ENCODE data around the gene PLA2G4B. TPM values are rescaled to one million over a fixed set of nuclear protein-coding genes. Genes with fewer than 3 reads are reported as not detected.
A peak's percentile ranks its signal among the peaks of the same experiment; 100 is the strongest.

The PLA2G4B gene
- total RNA-seq, 1 donor from 2014 or later: 17.7 TPM

DNA sequence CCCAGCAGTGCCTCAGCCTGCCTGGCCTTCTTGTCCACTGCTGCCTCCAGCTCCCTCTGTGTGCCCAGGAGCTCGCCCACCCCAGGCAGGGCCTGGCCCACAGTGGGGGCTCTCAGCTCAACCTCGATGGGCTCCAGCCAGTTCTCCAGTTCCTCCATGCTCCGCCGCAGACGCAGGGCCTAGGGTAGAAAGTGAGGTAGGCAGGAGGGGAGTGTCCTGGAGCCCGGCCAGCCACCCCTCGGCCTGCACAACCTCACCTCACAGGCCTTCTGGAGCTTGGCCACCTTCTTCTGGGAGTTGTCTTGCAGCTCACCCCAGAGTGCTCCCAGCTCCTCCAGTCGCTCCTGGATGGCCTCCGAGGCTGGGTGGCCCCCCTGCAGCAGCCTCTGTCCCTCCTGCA, 18.7 kb downstream of the PLA2G4B start:
- Mint-ChIP-seq H3K4me1 (ENCODE audit: unreplicated experiment) (peaks cover 4% of the 10 kb centered on the region), H3K27ac (no peak overlapping the region), H3K36me3 (no peaks in the 10 kb centered on the region), H3K9me3 (no peaks in the 10 kb centered on the region), H3K4me3 (no peak overlapping the region), H3K27me3 (no peaks in the 10 kb centered on the region)
- no peak for TF ChIP-seq CTCF (conservative IDR thresholded peaks at IDR 0.05)
- no peak for DNase-seq (ENCODE audit: extremely low spot score, unreplicated experiment)

GRCh38 chr15:41858756-41859155, 20.1 kb downstream of the PLA2G4B start:
- Mint-ChIP-seq H3K27me3 (no peaks in the 10 kb centered on the region), H3K4me3 (no peak overlapping the region), H3K4me1 (ENCODE audit: unreplicated experiment) (peaks cover 9% of the 10 kb centered on the region), H3K36me3 (no peaks in the 10 kb centered on the region), H3K27ac (peak overlapping the region; percentile 21), H3K9me3 (no peaks in the 10 kb centered on the region)
- TF ChIP-seq CTCF (conservative IDR thresholded peaks at IDR 0.05): no peak
- DNase-seq (ENCODE audit: extremely low spot score, unreplicated experiment): no peak

DNA sequence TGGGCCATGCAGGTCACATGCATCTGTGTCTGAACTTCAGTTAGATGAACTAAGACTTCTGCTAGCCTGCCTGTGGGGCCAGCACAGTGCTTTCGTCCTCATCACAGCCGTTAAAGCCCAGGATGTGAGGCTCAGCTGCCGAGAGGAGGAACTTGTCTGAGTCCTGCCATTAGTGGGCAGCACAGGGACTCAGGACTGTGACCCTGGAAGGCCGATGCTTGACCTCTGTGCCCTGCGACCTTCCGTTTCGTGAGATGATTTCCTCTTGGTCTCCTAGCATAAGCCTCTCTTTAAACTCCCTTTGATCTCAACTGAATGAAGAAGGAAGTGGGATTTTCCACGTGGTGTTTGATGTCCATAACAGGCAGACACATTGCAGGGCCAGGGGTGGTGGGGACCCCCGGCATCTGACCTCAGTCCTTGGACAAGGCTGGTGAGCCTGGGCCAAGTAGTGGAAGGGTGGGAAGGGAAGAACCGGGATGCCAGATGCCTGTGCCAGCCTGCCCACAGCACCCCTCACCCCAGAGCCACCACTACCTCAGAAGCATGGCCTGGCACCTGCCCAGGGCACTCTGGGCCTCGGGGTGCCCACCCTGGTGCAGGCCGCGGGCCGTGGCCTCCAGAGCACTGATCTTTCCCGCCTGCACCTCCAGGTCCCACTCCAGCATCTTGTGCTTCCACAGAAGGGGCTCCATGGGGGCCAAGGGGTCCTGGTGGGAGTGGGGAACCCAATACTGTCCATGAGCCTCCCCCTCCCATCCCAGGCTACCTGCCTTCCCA, 21.6 kb downstream of the PLA2G4B start:
- no peaks in the 10 kb centered on the region for H3K9me3 Mint-ChIP-seq
- H3K4me3 Mint-ChIP-seq: no peak overlapping the region
- no peak overlapping the region for H3K27ac Mint-ChIP-seq
- no peaks in the 10 kb centered on the region for H3K27me3 Mint-ChIP-seq
- no peaks in the 10 kb centered on the region for H3K36me3 Mint-ChIP-seq
- DNase-seq (ENCODE audit: extremely low spot score, unreplicated experiment): no peak
- H3K4me1 Mint-ChIP-seq (ENCODE audit: unreplicated experiment): peaks cover 9% of the 10 kb centered on the region
- TF ChIP-seq CTCF (conservative IDR thresholded peaks at IDR 0.05): no peak

GRCh38 chr15:41861736-41862356, 23.2 kb downstream of the PLA2G4B start:
- no peaks in the 10 kb centered on the region for H3K27me3 Mint-ChIP-seq
- no peak overlapping the region for H3K4me3 Mint-ChIP-seq
- H3K36me3 Mint-ChIP-seq: no peaks in the 10 kb centered on the region
- H3K4me1 Mint-ChIP-seq (ENCODE audit: unreplicated experiment): peaks cover 5% of the 10 kb centered on the region
- no peak for DNase-seq (ENCODE audit: extremely low spot score, unreplicated experiment)
- no peak overlapping the region for H3K27ac Mint-ChIP-seq
- TF ChIP-seq CTCF (conservative IDR thresholded peaks at IDR 0.05): no peak
- no peaks in the 10 kb centered on the region for H3K9me3 Mint-ChIP-seq

- H3K9me3 Mint-ChIP-seq: no peaks in the 10 kb centered on the region
- peaks cover 10% of the 10 kb centered on the region for H3K4me1 Mint-ChIP-seq (ENCODE audit: unreplicated experiment)
- no peak for TF ChIP-seq CTCF (conservative IDR thresholded peaks at IDR 0.05)
- no peaks in the 10 kb centered on the region for H3K27me3 Mint-ChIP-seq
- no peaks in the 10 kb centered on the region for H3K36me3 Mint-ChIP-seq
- no peak for DNase-seq (ENCODE audit: extremely low spot score, unreplicated experiment)
- H3K4me3 Mint-ChIP-seq: no peak overlapping the region
- H3K27ac Mint-ChIP-seq: no peak overlapping the region
Observed at GRCh38 chr15:41862515-41863116, 24.0 kb downstream of the PLA2G4B start.
